CD14-positive monocyte (primary cell): ENCODE measurements around the gene SLC17A6. TPM values are rescaled to one million over a fixed set of nuclear protein-coding genes. Genes with fewer than 3 reads are reported as not detected.

Experiments
- DNase-seq, 3 donors: peaks; one replicate each; pipeline ENCODE4 v3.0.0-alpha.2; 2011 to 2022
- H2AFZ ChIP-seq: 2 replicates; pipeline ENCODE4 v1.6.0; 2012; ENCODE audit warnings: mild to moderate bottlenecking, low read depth, low read length, inconsistent platforms; ENCODE audit not compliant: insufficient read depth, poor library complexity, severe bottlenecking
- H3K27ac ChIP-seq, 2 donors: 1 replicate in 1 of 2; 2 replicates in 1 of 2; pipeline ENCODE4 v1.5.1; 2012 to 2013; ENCODE audit warnings: low read length in 2 of 2, control low read depth in 1 of 2, inconsistent platforms in 1 of 2, low read depth in 1 of 2, mild to moderate bottlenecking in 1 of 2
- H3K27me3 ChIP-seq, 2 donors: one replicate each; pipeline versions ENCODE4 v1.6.0 to v1.6.1; 2011 to 2013; ENCODE audit warnings: low read length in 2 of 2; ENCODE audit not compliant: control insufficient read depth in 2 of 2, insufficient read depth in 2 of 2
- H3K36me3 ChIP-seq, 2 donors: replicated peaks in 1 of 2; 1 replicate in 1 of 2; 2 replicates in 1 of 2; pipeline versions ENCODE4 v1.5.1 to v1.6.1; 2012 to 2013; ENCODE audit warnings: low read length in 2 of 2, control low read depth in 1 of 2, inconsistent platforms in 1 of 2, mild to moderate bottlenecking in 1 of 2; ENCODE audit not compliant: insufficient read depth in 2 of 2, control insufficient read depth in 1 of 2
- H3K4me1 ChIP-seq, 2 donors: 1 replicate in 1 of 2; 2 replicates in 1 of 2; pipeline versions ENCODE4 v1.5.1 to v1.6.1; 2012 to 2013; ENCODE audit warnings: low read length in 2 of 2, control low read depth in 1 of 2, inconsistent platforms in 1 of 2, mild to moderate bottlenecking in 1 of 2, moderate library complexity in 1 of 2; ENCODE audit not compliant: insufficient read depth in 2 of 2, control insufficient read depth in 1 of 2
- H3K4me2 ChIP-seq: replicated peaks from 2 replicates; pipeline ENCODE3; 2012; ENCODE audit warnings: low read length, moderate library complexity, mild to moderate bottlenecking; ENCODE audit not compliant: poor library complexity, severe bottlenecking; ENCODE audit errors: extremely low read depth
- H3K4me3 ChIP-seq, 3 experiments: fragments of 200-600 bp in 1 of 3; sonication (generic) in 1 of 3; replicated peaks in 1 of 3; 1 replicate in 2 of 3; 2 replicates in 1 of 3; pipeline ENCODE4 v1.5.1; 2011 to 2013; ENCODE audit warnings: low read length in 3 of 3, mild to moderate bottlenecking in 3 of 3, control low read depth in 2 of 3, low read depth in 2 of 3, inconsistent platforms in 1 of 3, moderate library complexity in 1 of 3
- H3K79me2 ChIP-seq: 2 replicates; pipeline ENCODE4 v1.6.0; 2012; ENCODE audit warnings: mild to moderate bottlenecking, control low read depth, inconsistent platforms, low read length, moderate library complexity; ENCODE audit not compliant: insufficient read depth
- H3K9ac ChIP-seq: 2 replicates; pipeline ENCODE4 v1.6.0; 2017; ENCODE audit warnings: low read length, mild to moderate bottlenecking; ENCODE audit not compliant: insufficient read depth, poor library complexity, severe bottlenecking
- H3K9me3 ChIP-seq, 2 donors: replicated peaks in 1 of 2; 1 replicate in 1 of 2; 2 replicates in 1 of 2; pipeline versions ENCODE4 v1.5.1 to v1.6.1; 2012 to 2013; ENCODE audit warnings: low read length in 2 of 2, control low read depth in 1 of 2; ENCODE audit not compliant: control insufficient read depth in 1 of 2, insufficient read depth in 1 of 2
- H4K20me1 ChIP-seq: 2 replicates; pipeline ENCODE4 v1.6.0; 2012; ENCODE audit warnings: mild to moderate bottlenecking, low read length, control low read depth, moderate library complexity; ENCODE audit not compliant: insufficient read depth
- H3K27ac Mint-ChIP-seq, 7 donors: one replicate each; pipeline ENCODE4 v1.8.0; 2020; ENCODE audit warnings: mild to moderate bottlenecking in 7 of 7, mixed read lengths in 7 of 7, moderate library complexity in 6 of 7, inconsistent platforms in 2 of 7
- H3K27me3 Mint-ChIP-seq, 3 donors: one replicate each; pipeline ENCODE4 v1.8.0; 2021 to 2022; ENCODE audit warnings: low read depth in 3 of 3, mild to moderate bottlenecking in 3 of 3, mixed read lengths in 3 of 3, moderate library complexity in 3 of 3, inconsistent platforms in 1 of 3
- H3K36me3 Mint-ChIP-seq, 2 donors: one replicate each; pipeline ENCODE4 v1.8.0; 2020; ENCODE audit warnings: mixed read lengths in 2 of 2, inconsistent platforms in 1 of 2, mild to moderate bottlenecking in 1 of 2
- H3K4me1 Mint-ChIP-seq: one replicate; pipeline ENCODE4 v1.8.0; 2020; ENCODE audit warnings: mild to moderate bottlenecking, mixed read lengths
- H3K4me3 Mint-ChIP-seq, 2 donors: one replicate each; pipeline ENCODE4 v1.8.0; 2020; ENCODE audit warnings: mild to moderate bottlenecking in 2 of 2, mixed read lengths in 2 of 2, moderate library complexity in 1 of 2
- H3K9me3 Mint-ChIP-seq, 7 donors: one replicate each; pipeline ENCODE4 v1.8.0; 2020 to 2022; ENCODE audit warnings: mixed read lengths in 7 of 7, mild to moderate bottlenecking in 6 of 7, moderate library complexity in 6 of 7, inconsistent platforms in 2 of 7
- WGBS: methylation state at CpG from one replicate; pipeline ENCODE4 v1.1.5; 2013; ENCODE audit warnings: missing lambda C conversion rate; ENCODE audit not compliant: insufficient coverage; 5-methylcytosine and 5-hydroxymethylcytosine counted together
- intact Hi-C, 2 donors: fragments of 100-400 bp; cut with micrococcal nuclease; formaldehyde crosslinking; loops; one replicate each; pipeline versions ENCODE4 v1.15.0 to v1.15.1; 2023
- polyA plus RNA-seq, 3 donors: library from polyadenylated mRNA; depleted of rRNA in 1 of 3; unstranded in 2 of 3; stranded (reverse) in 1 of 3; fragments of 300-500 nt in 2 of 3; fragments of >200 nt in 1 of 3; fragmentation: Illumina TruSeq in 2 of 3; gene quantifications; 1 replicate in 2 of 3; 2 replicates in 1 of 3; pipeline ENCODE4 v1.2.3, GENCODE V29; 2012 to 2021
- TF ChIP-seq, protein P1 (sequence below): fragments of 200-600 bp; IDR thresholded peaks from one replicate; pipeline ENCODE4 v1.8.0; 2022; ENCODE audit warnings: antibody characterized with exemption, mild to moderate bottlenecking

Gene SLC17A6
- polyA plus RNA-seq, 3 donors = not detected

GRCh38 chr11:22340701-22341587, 2.8 kb downstream of the SLC17A6 start:
- Histone ChIP-seq H3K4me3 (no peak overlapping the region), H4K20me1 (no peaks in the 10 kb centered on the region), H3K27me3 (peaks cover 73 to 86% of the 10 kb centered on the region in 2 donors), H3K9ac (no peak overlapping the region), H3K9me3 (peaks cover 12 to 30% of the 10 kb centered on the region in 2 donors), H3K36me3 (no peaks in the 10 kb centered on the region), H3K4me1 (no peaks in the 10 kb centered on the region), H3K4me2 (no peak overlapping the region), H3K27ac (no peak overlapping the region), H3K79me2 (no peaks in the 10 kb centered on the region), H2AFZ (no peak overlapping the region)
- no peak for DNase-seq
- peaks cover 0 to 37% (median 19%) of the 10 kb centered on the region in 7 donors for H3K9me3 Mint-ChIP-seq
- H3K27ac Mint-ChIP-seq = no peak overlapping the region
- H3K27me3 Mint-ChIP-seq = peaks cover 78 to 82% (median 80%) of the 10 kb centered on the region in 3 donors
- H3K4me1 Mint-ChIP-seq = no peaks in the 10 kb centered on the region
- intact Hi-C loops = no loop called here
- TF ChIP-seq, protein P1, sequence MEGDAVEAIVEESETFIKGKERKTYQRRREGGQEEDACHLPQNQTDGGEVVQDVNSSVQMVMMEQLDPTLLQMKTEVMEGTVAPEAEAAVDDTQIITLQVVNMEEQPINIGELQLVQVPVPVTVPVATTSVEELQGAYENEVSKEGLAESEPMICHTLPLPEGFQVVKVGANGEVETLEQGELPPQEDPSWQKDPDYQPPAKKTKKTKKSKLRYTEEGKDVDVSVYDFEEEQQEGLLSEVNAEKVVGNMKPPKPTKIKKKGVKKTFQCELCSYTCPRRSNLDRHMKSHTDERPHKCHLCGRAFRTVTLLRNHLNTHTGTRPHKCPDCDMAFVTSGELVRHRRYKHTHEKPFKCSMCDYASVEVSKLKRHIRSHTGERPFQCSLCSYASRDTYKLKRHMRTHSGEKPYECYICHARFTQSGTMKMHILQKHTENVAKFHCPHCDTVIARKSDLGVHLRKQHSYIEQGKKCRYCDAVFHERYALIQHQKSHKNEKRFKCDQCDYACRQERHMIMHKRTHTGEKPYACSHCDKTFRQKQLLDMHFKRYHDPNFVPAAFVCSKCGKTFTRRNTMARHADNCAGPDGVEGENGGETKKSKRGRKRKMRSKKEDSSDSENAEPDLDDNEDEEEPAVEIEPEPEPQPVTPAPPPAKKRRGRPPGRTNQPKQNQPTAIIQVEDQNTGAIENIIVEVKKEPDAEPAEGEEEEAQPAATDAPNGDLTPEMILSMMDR = no peak
- WGBS = 8% methylated on average over 35 of the region's 40 CpGs
- peak overlapping the region in 1 of 2 donors; percentile 73 for H3K4me3 Mint-ChIP-seq
- H3K36me3 Mint-ChIP-seq = peaks cover 3 to 9% of the 10 kb centered on the region in 2 donors

- Mint-ChIP-seq H3K4me1 (no peaks in the 10 kb centered on the region), H3K27me3 (peaks cover 80 to 83% (median 82%) of the 10 kb centered on the region in 3 donors), H3K9me3 (peaks cover 0 to 37% (median 19%) of the 10 kb centered on the region in 7 donors), H3K4me3 (peak overlapping the region in 1 of 2 donors; percentile 73), H3K27ac (no peak overlapping the region), H3K36me3 (peaks cover 3 to 9% of the 10 kb centered on the region in 2 donors)
- Histone ChIP-seq H3K27me3 (peaks cover 76 to 88% of the 10 kb centered on the region in 2 donors), H3K4me1 (no peaks in the 10 kb centered on the region), H3K36me3 (no peaks in the 10 kb centered on the region), H3K79me2 (no peaks in the 10 kb centered on the region), H4K20me1 (no peaks in the 10 kb centered on the region), H3K9ac (no peak overlapping the region), H3K9me3 (peaks cover 12 to 30% of the 10 kb centered on the region in 2 donors), H2AFZ (no peak overlapping the region), H3K4me3 (no peak overlapping the region), H3K4me2 (no peak overlapping the region), H3K27ac (no peak overlapping the region)
- TF ChIP-seq, protein P1 = no peak
- WGBS = 15% methylated on average over 20 of the region's 23 CpGs
- intact Hi-C loops = no loop called here
- no peak for DNase-seq
Observed at GRCh38 chr11:22341588-22341931, 3.4 kb downstream of the SLC17A6 start.
